GM21737 (cell line): ENCODE results near the gene RHOBTB3.

Source experiments
- ATAC-seq: cut with Tn5 transposase; IDR thresholded peaks from one replicate; pipeline ENCODE4 v1.9.1; 2021; ENCODE audit warnings: mild to moderate bottlenecking, moderate library complexity; ENCODE audit not compliant: unreplicated experiment

The RHOBTB3 gene

GRCh38 chr5:95761771-95762651, 30.9 kb downstream of the RHOBTB3 start:
- no peak for ATAC-seq

GRCh38 chr5:95762652-95763041, 31.5 kb downstream of the RHOBTB3 start:
- ATAC-seq, result no peak

GRCh38 chr5:95763941-95764340, 32.8 kb downstream of the RHOBTB3 start:
- no peak for ATAC-seq

- ATAC-seq, result no peak
Observed at GRCh38 chr5:95768731-95769130, 37.6 kb downstream of the RHOBTB3 start.

GRCh38 chr5:95770830-95771708, 39.9 kb downstream of the RHOBTB3 start:
- ATAC-seq, result no peak

- ATAC-seq, result no peak
Observed at GRCh38 chr5:95771892-95772291, 40.8 kb downstream of the RHOBTB3 start.

GRCh38 chr5:95773335-95774059, 42.4 kb downstream of the RHOBTB3 start:
- ATAC-seq, result no peak

GRCh38 chr5:95777441-95777840, 46.3 kb downstream of the RHOBTB3 start:
- no peak for ATAC-seq

GRCh38 chr5:95778713-95779436, 47.7 kb downstream of the RHOBTB3 start:
- ATAC-seq, result no peak

- no peak for ATAC-seq
Observed at GRCh38 chr5:95779611-95780010, 48.5 kb downstream of the RHOBTB3 start.

- ATAC-seq, result no peak
Observed at GRCh38 chr5:95780597-95780996, 49.5 kb downstream of the RHOBTB3 start.

GRCh38 chr5:95781101-95781583, 50.0 kb downstream of the RHOBTB3 start:
- peak; percentile 89 for ATAC-seq

GRCh38 chr5:95782181-95782580, 51.0 kb downstream of the RHOBTB3 start:
- ATAC-seq, result no peak

- no peak for ATAC-seq
Observed at GRCh38 chr5:95783661-95784060, 52.5 kb downstream of the RHOBTB3 start.

GRCh38 chr5:95784514-95785302, 53.6 kb downstream of the RHOBTB3 start:
- no peak for ATAC-seq

GRCh38 chr5:95786821-95787418, 55.8 kb downstream of the RHOBTB3 start:
- ATAC-seq, result no peak

- no peak for ATAC-seq
Observed at GRCh38 chr5:95788493-95788892, 57.4 kb downstream of the RHOBTB3 start.

GRCh38 chr5:95791751-95792150, 60.6 kb downstream of the RHOBTB3 start:
- ATAC-seq, result no peak

GRCh38 chr5:95794070-95794516, 63.0 kb downstream of the RHOBTB3 start:
- ATAC-seq, result no peak
